H1 (cell line): ENCODE measurements around the gene SASS6. TPM values are rescaled to one million over a fixed set of nuclear protein-coding genes. Genes with fewer than 3 reads are reported as not detected.

ENCODE experiments used
- CTCF ChIA-PET: fragments of 300-600 bp; sonication (Branson Sonifier 250); formaldehyde crosslinking; loops from one replicate; lab custom pipeline; 2021; ENCODE audit not compliant: partially characterized antibody; lab: Charles Lee
- POLR2A ChIA-PET: fragments of 300-600 bp; sonication (Branson Sonifier 250); formaldehyde crosslinking; loops from one replicate; lab custom pipeline; 2021; ENCODE audit warnings: inconsistent platforms; ENCODE audit not compliant: partially characterized antibody; lab: Charles Lee
- DNase-seq, 2 experiments: peaks; one replicate each; pipeline versions ENCODE4 v3.0.0 to v3.0.0-alpha.2; 2010 to 2022; ENCODE audit warnings: low spot score in 2 of 2, low read depth in 1 of 2, mixed read lengths in 1 of 2
- FAIRE-seq: peaks from 2 replicates; lab custom pipeline; 2011; peaks lifted over from hg19 to GRCh38; lab: Jason Lieb, UNC
- H2AFZ ChIP-seq: 2 replicates; pipeline ENCODE4 v1.8.1; 2012; ENCODE audit warnings: low read length, inconsistent platforms
- H2AK5ac ChIP-seq: 2 replicates; pipeline ENCODE4 v1.6.1; 2013; ENCODE audit warnings: low read depth, low read length
- H2BK120ac ChIP-seq: replicated peaks from 2 replicates; pipeline ENCODE3; 2013; ENCODE audit warnings: low read depth, low read length, inconsistent platforms
- H2BK12ac ChIP-seq: 2 replicates; pipeline ENCODE4 v1.6.1; 2013; ENCODE audit warnings: low read depth, low read length
- H2BK15ac ChIP-seq: 2 replicates; pipeline ENCODE4 v1.6.1; 2013; ENCODE audit warnings: low read length
- H2BK20ac ChIP-seq: 2 replicates; pipeline ENCODE4 v1.6.1; 2013; ENCODE audit warnings: low read length
- H2BK5ac ChIP-seq: 2 replicates; pipeline ENCODE4 v1.6.1; 2013; ENCODE audit warnings: low read depth, low read length
- H3K14ac ChIP-seq: 2 replicates; pipeline ENCODE4 v1.6.1; 2013; ENCODE audit warnings: inconsistent platforms; ENCODE audit not compliant: insufficient read length
- H3K18ac ChIP-seq: 2 replicates; pipeline ENCODE4 v1.6.1; 2013; ENCODE audit warnings: low read length; ENCODE audit errors: extremely low read depth
- H3K23ac ChIP-seq: 2 replicates; pipeline ENCODE4 v1.6.1; 2013; ENCODE audit warnings: inconsistent platforms; ENCODE audit not compliant: insufficient read length
- H3K23me2 ChIP-seq: 2 replicates; pipeline ENCODE4 v1.6.1; 2013; ENCODE audit warnings: low read depth, low read length
- H3K27ac ChIP-seq: 2 replicates; pipeline ENCODE4 v1.6.1; 2011; ENCODE audit warnings: low read depth, low read length, inconsistent platforms
- H3K27me3 ChIP-seq, 4 experiments: replicated peaks in 1 of 4; 1 replicate in 1 of 4; 2 replicates in 3 of 4; pipeline versions ENCODE4 v1.6.1 to v1.8.1; 2011 to 2013; ENCODE audit warnings: low read length in 3 of 4, mild to moderate bottlenecking in 3 of 4, inconsistent platforms in 2 of 4, mixed read lengths in 2 of 4, moderate library complexity in 1 of 4; ENCODE audit not compliant: control insufficient read depth in 3 of 4, insufficient read depth in 3 of 4; ENCODE audit errors: extremely low read depth in 1 of 4
- H3K36me3 ChIP-seq, 4 experiments: 2 replicates each; pipeline versions ENCODE4 v1.6.1 to v1.8.1; 2011 to 2013; ENCODE audit warnings: mild to moderate bottlenecking in 4 of 4, low read length in 3 of 4, moderate library complexity in 2 of 4, control low read depth in 1 of 4, inconsistent platforms in 1 of 4; ENCODE audit not compliant: insufficient read depth in 4 of 4, control insufficient read depth in 2 of 4
- H3K4ac ChIP-seq: replicated peaks from 2 replicates; pipeline ENCODE3; 2013; ENCODE audit warnings: low read length, low read depth, mixed read lengths, inconsistent platforms; ENCODE audit not compliant: insufficient read length
- H3K4me1 ChIP-seq, 4 experiments: replicated peaks in 1 of 4; 1 replicate in 1 of 4; 2 replicates in 3 of 4; pipeline versions ENCODE4 v1.6.1 to v1.8.1; 2011 to 2013; ENCODE audit warnings: low read length in 3 of 4, inconsistent platforms in 2 of 4, mixed read lengths in 1 of 4; ENCODE audit not compliant: insufficient read depth in 4 of 4, control insufficient read depth in 3 of 4
- H3K4me2 ChIP-seq, 2 experiments: 2 replicates each; pipeline versions ENCODE4 v1.6.1 to v1.8.1; 2011 to 2013; ENCODE audit warnings: low read depth in 2 of 2, low read length in 2 of 2, control low read depth in 1 of 2, inconsistent platforms in 1 of 2, mild to moderate bottlenecking in 1 of 2; ENCODE audit not compliant: insufficient read depth in 1 of 2
- H3K4me3 ChIP-seq, 4 experiments: fragments of 200-600, 300-600 bp in 1 of 4; sonication (generic), shearing (Covaris generic), sonication (Bioruptor Twin) in 1 of 4; 2 replicates each; pipeline versions ENCODE4 v1.5.1 to v1.8.1; 2011 to 2016; ENCODE audit warnings: low read length in 4 of 4, low read depth in 3 of 4, control low read depth in 2 of 4, inconsistent platforms in 2 of 4, mild to moderate bottlenecking in 2 of 4, mixed read lengths in 1 of 4, moderate library complexity in 1 of 4; ENCODE audit not compliant: insufficient read depth in 2 of 4; ENCODE audit errors: extremely low read depth in 1 of 4
- H3K56ac ChIP-seq: replicated peaks from 2 replicates; pipeline ENCODE3; 2013; ENCODE audit warnings: low read depth, mild to moderate bottlenecking, mixed read lengths, low read length, inconsistent platforms; ENCODE audit not compliant: insufficient read length
- H3K79me1 ChIP-seq: 2 replicates; pipeline ENCODE4 v1.6.1; 2013; ENCODE audit warnings: low read depth, low read length, control low read depth
- H3K79me2 ChIP-seq, 2 experiments: 2 replicates each; pipeline versions ENCODE4 v1.6.1 to v1.8.1; 2012 to 2013; ENCODE audit warnings: low read length in 2 of 2, mild to moderate bottlenecking in 2 of 2, inconsistent platforms in 1 of 2; ENCODE audit not compliant: insufficient read depth in 2 of 2, control insufficient read depth in 1 of 2
- H3K9ac ChIP-seq, 4 experiments: replicated peaks in 1 of 4; 1 replicate in 1 of 4; 2 replicates in 3 of 4; pipeline versions ENCODE4 v1.6.1 to v1.8.1; 2011 to 2013; ENCODE audit warnings: low read depth in 3 of 4, low read length in 3 of 4, control low read depth in 2 of 4, mild to moderate bottlenecking in 2 of 4, moderate library complexity in 2 of 4, inconsistent platforms in 1 of 4; ENCODE audit errors: extremely low read depth in 1 of 4
- H3K9me3 ChIP-seq, 2 experiments: 2 replicates each; pipeline versions ENCODE4 v1.6.1 to v1.8.1; 2012 to 2013; ENCODE audit warnings: mild to moderate bottlenecking in 2 of 2, moderate library complexity in 2 of 2, control low read depth in 1 of 2, inconsistent platforms in 1 of 2, low read depth in 1 of 2, low read length in 1 of 2, mixed read lengths in 1 of 2; ENCODE audit not compliant: insufficient read depth in 2 of 2
- H4K20me1 ChIP-seq, 2 experiments: replicated peaks in 1 of 2; 2 replicates each; pipeline versions ENCODE3 to v1.8.1; 2011 to 2013; ENCODE audit warnings: inconsistent platforms in 2 of 2, low read length in 2 of 2, mild to moderate bottlenecking in 1 of 2; ENCODE audit not compliant: insufficient read depth in 2 of 2, control insufficient read depth in 1 of 2
- H4K5ac ChIP-seq: 2 replicates; pipeline ENCODE4 v1.6.1; 2013; ENCODE audit warnings: low read length, low read depth, mixed read lengths, inconsistent platforms; ENCODE audit not compliant: insufficient read length
- H4K8ac ChIP-seq: 2 replicates; pipeline ENCODE4 v1.8.0; 2013; ENCODE audit warnings: mild to moderate bottlenecking, moderate library complexity, low read length, inconsistent platforms; ENCODE audit not compliant: insufficient read depth; ENCODE audit errors: extremely low read depth
- H4K91ac ChIP-seq: replicated peaks from 2 replicates; pipeline ENCODE3; 2013; ENCODE audit warnings: low read length, mixed read lengths, inconsistent platforms; ENCODE audit not compliant: insufficient read length
- CTCF ChIP-seq, 3 experiments: IDR thresholded peaks; 1 replicate in 2 of 3; 2 replicates in 1 of 3; pipeline versions ENCODE4 v1.5.1 to v1.6.1; 2011; ENCODE audit warnings: low read length in 3 of 3, mild to moderate bottlenecking in 3 of 3, inconsistent platforms in 2 of 3, low read depth in 1 of 3, moderate library complexity in 1 of 3; ENCODE audit not compliant: insufficient read depth in 1 of 3; ENCODE audit errors: control extremely low read depth in 1 of 3
- RAD21 ChIP-seq, 2 experiments: IDR thresholded peaks in 1 of 2; conservative IDR thresholded peaks in 1 of 2; 2 replicates each; pipeline ENCODE4 v1.6.1; 2011; ENCODE audit warnings: low read depth in 2 of 2, low read length in 2 of 2, improper control_type of control experiment in 1 of 2, inconsistent platforms in 1 of 2, mild to moderate bottlenecking in 1 of 2, moderate library complexity in 1 of 2
- ZNF274 ChIP-seq: IDR thresholded peaks from 2 replicates; pipeline ENCODE4 v1.7.0; 2012; ENCODE audit warnings: low read length, borderline replicate concordance; ENCODE audit errors: extremely low read depth
- polyA plus RNA-seq, 7 experiments: library from polyadenylated mRNA; depleted of rRNA in 3 of 7; stranded (reverse) in 5 of 7; unstranded in 2 of 7; fragments of >200 nt in 5 of 7; fragments of 200-250 nt in 2 of 7; gene quantifications; 1 replicate in 5 of 7; 2 replicates in 1 of 7; 4 replicates in 1 of 7; pipeline versions ENCODE4 v1.2.1 to v1.2.3, GENCODE V29; 2011 to 2013; ENCODE audit warnings: missing spikeins in 2 of 7, mixed read lengths in 2 of 7
- total RNA-seq: library from RNA; stranded (reverse); fragmentation: NEBNext Ultra II Directional; extraction: Animal tissue kit (Norgen Biotek cat#: 25700); gene quantifications from 2 replicates; pipeline ENCODE4 v1.2.1, GENCODE V29; 2021

Gene SASS6
- total and polyA plus RNA-seq, 2 of the 8 experiments (the other 6 are each of a cell fraction or from before 2014, with no cell fraction given) = 1.2 to 13.8 TPM

GRCh38 chr1:100034470-100034869 is 98.3 kb downstream of the SASS6 start:
- POLR2A ChIA-PET = no interaction called here
- H3K23ac ChIP-seq = no peak overlapping the region
- H3K14ac ChIP-seq = no peak overlapping the region
- no peak overlapping the region for H2AFZ ChIP-seq
- H4K20me1 ChIP-seq = no peaks in the 10 kb centered on the region
- no peak overlapping the region for H2BK15ac ChIP-seq
- H3K56ac ChIP-seq = no peak overlapping the region
- H3K27ac ChIP-seq = no peak overlapping the region
- H3K23me2 ChIP-seq = peaks cover 6% of the 10 kb centered on the region; the same call in 1 of the 2 replicates
- H2BK12ac ChIP-seq = no peak overlapping the region
- H2BK120ac ChIP-seq = no peak overlapping the region
- no peak overlapping the region for H3K4ac ChIP-seq
- H3K4me1 ChIP-seq = no peaks in the 10 kb centered on the region
- TF ChIP-seq CTCF (IDR thresholded peaks at IDR 0.05; ENCODE audit: control extremely low read depth in 1 of 3, insufficient read depth in 1 of 3, low read depth in 1 of 3, low read length in 3 of 3) (peak in 2 of 3 experiments; percentile 30 to 58; a peak in 2 of 4 replicates), RAD21 (IDR thresholded peaks at IDR 0.05 in 1 of 2, conservative IDR thresholded peaks at IDR 0.05 in 1 of 2; ENCODE audit: low read depth in 2 of 2, low read length in 2 of 2) (peak; percentile 76 to 77), ZNF274 (no peak)
- FAIRE-seq (peak; percentile 42), DNase-seq (no peak)
- H4K8ac ChIP-seq = no peak overlapping the region
- H3K27me3 ChIP-seq = no peaks in the 10 kb centered on the region
- H3K9ac ChIP-seq = no peak overlapping the region
- no peaks in the 10 kb centered on the region for H3K9me3 ChIP-seq
- H3K18ac ChIP-seq = no peak overlapping the region
- CTCF ChIA-PET = interaction anchor here (1.1 to 2.5 kb wide), 3 partner anchors 73 to 227 kb away, joined by 3 to 8 read pairs (median 3); no protein-coding TSS in a partner anchor
- H2BK20ac ChIP-seq = no peak overlapping the region
- no peak overlapping the region for H3K4me3 ChIP-seq
- no peak overlapping the region for H2BK5ac ChIP-seq
- no peak overlapping the region for H4K5ac ChIP-seq
- H3K4me2 ChIP-seq = no peak overlapping the region
- peaks cover 6 to 24% of the 10 kb centered on the region in 2 experiments; a peak in 3 of 4 replicates for H3K79me2 ChIP-seq
- H4K91ac ChIP-seq = no peak overlapping the region
- H3K36me3 ChIP-seq = no peaks in the 10 kb centered on the region; a peak in 1 of 8 replicates
- H3K79me1 ChIP-seq = no peaks in the 10 kb centered on the region
- no peak overlapping the region for H2AK5ac ChIP-seq
